HCT116 (cell line): ENCODE measurements around the gene LRRC70. TPM values are rescaled to one million over a fixed set of nuclear protein-coding genes. Genes with fewer than 3 reads are reported as not detected.

Experiments used
- ATAC-seq: fragments of 200-7000 bp; cut with Tn5 transposase; 2 replicates; pipeline ENCODE4 v1.9.1; 2020; ENCODE audit warnings: mild to moderate bottlenecking, moderate library complexity
- BruUV-seq: library from RNA; stranded (reverse); fragments of 400-500 nt; replicated peaks from 2 replicates; lab custom pipeline; 2021; lab: Mats Ljungman, UMichigan
- CTCF ChIA-PET: fragments of 300-600 bp; sonication (Branson Sonifier 250); formaldehyde crosslinking; loops from one replicate; lab custom pipeline; 2021; ENCODE audit warnings: antibody characterized with exemption; lab: Charles Lee
- POLR2A ChIA-PET: fragments of 300-600, 350-600 bp; sonication (Branson Sonifier 250); formaldehyde crosslinking; loops from one replicate; lab custom pipeline; 2021; ENCODE audit warnings: antibody characterized with exemption; lab: Charles Lee
- RAD21 ChIA-PET, 2 experiments: fragments of 300-600 bp; sonication (Branson Sonifier 250); formaldehyde crosslinking; loops; one replicate each; lab custom pipeline; 2023; ENCODE audit warnings: low total read pairs in 2 of 2; ENCODE audit not compliant: uncharacterized antibody in 2 of 2, unreplicated experiment in 2 of 2, low non-redundant PET in 1 of 2; lab: Charles Lee
- DNase-seq: peaks from one replicate; pipeline ENCODE4 v3.0.0-alpha.2; 2010; ENCODE audit warnings: low read depth, low spot score
- H2AFZ ChIP-seq: fragments of 200-600 bp; shearing (Covaris generic), sonication (generic); 2 replicates; pipeline ENCODE4 v1.6.1; 2017; ENCODE audit warnings: low read depth, mixed run types, mixed read lengths, antibody characterized with exemption, low read length; ENCODE audit not compliant: poor library complexity, severe bottlenecking
- H3K27ac ChIP-seq: 2 replicates; pipeline ENCODE4 v1.5.1; 2012; ENCODE audit warnings: low read depth, low read length
- H3K27me3 ChIP-seq: fragments of 200-600 bp; sonication (generic); 2 replicates; pipeline ENCODE4 v1.6.1; 2016; ENCODE audit warnings: mixed run types, low read length, mixed read lengths; ENCODE audit not compliant: insufficient read depth
- H3K36me3 ChIP-seq, 2 experiments: fragments of 200-500 bp in 1 of 2; fragments of 200-600 bp in 1 of 2; sonication (Bioruptor generic) in 1 of 2; sonication (generic) in 1 of 2; 2 replicates each; pipeline versions ENCODE4 v1.5.1 to v1.6.1; 2014 to 2016; ENCODE audit warnings: low read length in 2 of 2, inconsistent platforms in 1 of 2, mixed read lengths in 1 of 2, mixed run types in 1 of 2; ENCODE audit not compliant: insufficient read depth in 2 of 2, control insufficient read depth in 1 of 2
- H3K4me1 ChIP-seq, 2 experiments: fragments of 200-600 bp in 1 of 2; sonication (generic) in 1 of 2; 2 replicates each; pipeline versions ENCODE4 v1.5.1 to v1.6.1; 2012 to 2017; ENCODE audit warnings: low read length in 2 of 2, inconsistent platforms in 1 of 2, mild to moderate bottlenecking in 1 of 2, mixed read lengths in 1 of 2, mixed run types in 1 of 2, moderate library complexity in 1 of 2; ENCODE audit not compliant: insufficient read depth in 2 of 2, control insufficient read depth in 1 of 2
- H3K4me2 ChIP-seq: fragments of 200-600 bp; sonication (generic); 2 replicates; pipeline ENCODE4 v1.6.1; 2017; ENCODE audit warnings: mixed run types, low read length, mixed read lengths
- H3K4me3 ChIP-seq, 2 experiments: fragments of 200-600 bp in 1 of 2; sonication (generic) in 1 of 2; replicated peaks in 1 of 2; 2 replicates each; pipeline ENCODE4 v1.5.1; 2011 to 2016; ENCODE audit warnings: low read length in 2 of 2, control low read depth in 1 of 2, low read depth in 1 of 2, mild to moderate bottlenecking in 1 of 2, mixed read lengths in 1 of 2, mixed run types in 1 of 2
- H3K79me2 ChIP-seq: fragments of 200-600 bp; sonication (generic); 2 replicates; pipeline ENCODE4 v1.6.1; 2017; ENCODE audit warnings: mild to moderate bottlenecking, mixed run types, low read length, moderate library complexity, mixed read lengths; ENCODE audit not compliant: insufficient read depth
- H3K9ac ChIP-seq: fragments of 200-600 bp; sonication (generic); 2 replicates; pipeline ENCODE4 v1.6.1; 2016; ENCODE audit warnings: low read length, mixed read lengths
- H3K9me2 ChIP-seq: fragments of 200-600 bp; sonication (generic), shearing (Covaris generic); 2 replicates; pipeline ENCODE4 v1.6.1; 2017; ENCODE audit warnings: mixed run types, mild to moderate bottlenecking, moderate library complexity; ENCODE audit not compliant: insufficient read depth
- H3K9me3 ChIP-seq, 2 experiments: fragments of 200-500 bp in 1 of 2; fragments of 200-600 bp in 1 of 2; sonication (Bioruptor generic) in 1 of 2; sonication (generic) in 1 of 2; 2 replicates each; pipeline ENCODE4 v1.6.1; 2014 to 2017; ENCODE audit warnings: low read length in 2 of 2, mixed read lengths in 2 of 2, inconsistent platforms in 1 of 2, low read depth in 1 of 2, mild to moderate bottlenecking in 1 of 2, mixed run types in 1 of 2, moderate library complexity in 1 of 2; ENCODE audit not compliant: control insufficient read depth in 1 of 2, insufficient read depth in 1 of 2
- H4K20me1 ChIP-seq: fragments of 200-600 bp; sonication (generic), shearing (Covaris generic); 2 replicates; pipeline ENCODE4 v1.6.1; 2017; ENCODE audit warnings: mixed run types, mild to moderate bottlenecking, moderate library complexity; ENCODE audit not compliant: insufficient read depth
- POLR2AphosphoS5 ChIP-seq: IDR thresholded peaks from 2 replicates; pipeline ENCODE4 v1.6.1; 2011; ENCODE audit warnings: mild to moderate bottlenecking, low read depth, low read length, moderate library complexity
- SIN3A ChIP-seq: IDR thresholded peaks from 2 replicates; pipeline ENCODE4 v1.6.1; 2012; ENCODE audit warnings: low read depth
- ZFX ChIP-seq: fragments of 450-650 bp; IDR thresholded peaks from 2 replicates; pipeline ENCODE4 v1.6.1; 2017
- ZNF274 ChIP-seq: fragments of 200-500 bp; sonication (Bioruptor generic); IDR thresholded peaks from 2 replicates; pipeline ENCODE4 v1.6.1; 2014; ENCODE audit warnings: mild to moderate bottlenecking, low read depth, low read length, inconsistent platforms
- intact Hi-C: fragments of 100-400 bp; cut with micrococcal nuclease; formaldehyde crosslinking; loops from 2 replicates; pipeline ENCODE4 v1.10.0; 2022
- total RNA-seq: library from RNA; stranded (reverse); gene quantifications from one replicate; pipeline ENCODE4 v1.2.1, GENCODE V29; 2021; ENCODE audit not compliant: unreplicated experiment
- TF ChIP-seq, protein P1 (sequence below): IDR thresholded peaks from 2 replicates; pipeline ENCODE4 v1.6.1; 2012; ENCODE audit warnings: low read depth
- TF ChIP-seq, protein P2 (sequence below), 3 experiments: fragments of 200-600 bp in 1 of 3; sonication (generic) in 1 of 3; IDR thresholded peaks in 2 of 3; conservative IDR thresholded peaks in 1 of 3; 2 replicates each; pipeline ENCODE4 v1.5.1; 2012 to 2017; ENCODE audit warnings: low read depth in 2 of 3, low read length in 2 of 3, antibody characterized with exemption in 1 of 3, borderline replicate concordance in 1 of 3, control low read depth in 1 of 3, mild to moderate bottlenecking in 1 of 3, mixed read lengths in 1 of 3, mixed run types in 1 of 3, moderate library complexity in 1 of 3; ENCODE audit not compliant: insufficient read depth in 1 of 3
- TF ChIP-seq, protein P3 (sequence below): IDR thresholded peaks from 2 replicates; pipeline ENCODE4 v1.6.1; 2012

The LRRC70 gene
- total RNA-seq, 1 experiment from 2014 or later = 0.37 TPM

DNA sequence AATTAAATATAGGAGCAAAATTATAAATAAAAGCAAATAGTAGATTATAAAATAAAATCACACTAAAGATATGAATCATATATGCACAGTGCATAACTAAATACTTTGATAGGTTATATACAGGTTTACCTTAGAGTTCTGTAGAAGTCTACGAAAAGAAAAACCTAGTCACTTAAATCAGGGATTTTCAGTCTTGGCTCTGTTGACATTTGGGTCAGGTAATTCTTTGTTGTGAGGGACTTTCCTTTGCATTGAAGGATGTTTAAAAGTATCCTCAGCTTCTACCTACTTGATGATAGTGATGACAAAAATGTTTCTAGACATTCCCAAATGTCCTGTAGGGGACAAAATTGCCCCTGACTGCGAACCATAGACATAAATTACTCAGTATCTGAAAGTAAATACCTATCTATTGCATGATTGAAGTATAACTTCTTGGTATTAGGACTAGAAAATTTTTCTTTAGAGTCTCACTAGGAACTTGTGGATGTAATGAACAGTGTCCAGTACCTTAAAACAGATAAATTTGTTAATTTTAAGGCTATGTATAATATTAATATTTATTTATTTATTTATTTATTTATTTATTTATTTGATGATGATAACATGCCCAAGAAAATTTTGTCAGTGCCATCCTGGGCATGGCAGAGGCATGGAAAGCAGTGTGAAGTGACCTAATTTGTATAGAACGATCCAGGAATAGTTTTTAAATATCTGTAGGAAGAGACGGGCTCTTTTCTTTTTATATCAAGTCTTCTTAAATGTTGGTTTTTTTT lies 44.0 kb upstream of the LRRC70 start:
- H3K9me2 ChIP-seq = no peaks in the 10 kb centered on the region
- no peak overlapping the region for H3K27ac ChIP-seq
- no peaks in the 10 kb centered on the region for H3K79me2 ChIP-seq
- no peak for ATAC-seq
- H3K4me2 ChIP-seq = no peak overlapping the region
- RAD21 ChIA-PET = no interaction called here
- H3K9ac ChIP-seq = no peak overlapping the region
- TF ChIP-seq, protein P1, sequence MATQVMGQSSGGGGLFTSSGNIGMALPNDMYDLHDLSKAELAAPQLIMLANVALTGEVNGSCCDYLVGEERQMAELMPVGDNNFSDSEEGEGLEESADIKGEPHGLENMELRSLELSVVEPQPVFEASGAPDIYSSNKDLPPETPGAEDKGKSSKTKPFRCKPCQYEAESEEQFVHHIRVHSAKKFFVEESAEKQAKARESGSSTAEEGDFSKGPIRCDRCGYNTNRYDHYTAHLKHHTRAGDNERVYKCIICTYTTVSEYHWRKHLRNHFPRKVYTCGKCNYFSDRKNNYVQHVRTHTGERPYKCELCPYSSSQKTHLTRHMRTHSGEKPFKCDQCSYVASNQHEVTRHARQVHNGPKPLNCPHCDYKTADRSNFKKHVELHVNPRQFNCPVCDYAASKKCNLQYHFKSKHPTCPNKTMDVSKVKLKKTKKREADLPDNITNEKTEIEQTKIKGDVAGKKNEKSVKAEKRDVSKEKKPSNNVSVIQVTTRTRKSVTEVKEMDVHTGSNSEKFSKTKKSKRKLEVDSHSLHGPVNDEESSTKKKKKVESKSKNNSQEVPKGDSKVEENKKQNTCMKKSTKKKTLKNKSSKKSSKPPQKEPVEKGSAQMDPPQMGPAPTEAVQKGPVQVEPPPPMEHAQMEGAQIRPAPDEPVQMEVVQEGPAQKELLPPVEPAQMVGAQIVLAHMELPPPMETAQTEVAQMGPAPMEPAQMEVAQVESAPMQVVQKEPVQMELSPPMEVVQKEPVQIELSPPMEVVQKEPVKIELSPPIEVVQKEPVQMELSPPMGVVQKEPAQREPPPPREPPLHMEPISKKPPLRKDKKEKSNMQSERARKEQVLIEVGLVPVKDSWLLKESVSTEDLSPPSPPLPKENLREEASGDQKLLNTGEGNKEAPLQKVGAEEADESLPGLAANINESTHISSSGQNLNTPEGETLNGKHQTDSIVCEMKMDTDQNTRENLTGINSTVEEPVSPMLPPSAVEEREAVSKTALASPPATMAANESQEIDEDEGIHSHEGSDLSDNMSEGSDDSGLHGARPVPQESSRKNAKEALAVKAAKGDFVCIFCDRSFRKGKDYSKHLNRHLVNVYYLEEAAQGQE = no peak
- TF ChIP-seq, protein P2, sequence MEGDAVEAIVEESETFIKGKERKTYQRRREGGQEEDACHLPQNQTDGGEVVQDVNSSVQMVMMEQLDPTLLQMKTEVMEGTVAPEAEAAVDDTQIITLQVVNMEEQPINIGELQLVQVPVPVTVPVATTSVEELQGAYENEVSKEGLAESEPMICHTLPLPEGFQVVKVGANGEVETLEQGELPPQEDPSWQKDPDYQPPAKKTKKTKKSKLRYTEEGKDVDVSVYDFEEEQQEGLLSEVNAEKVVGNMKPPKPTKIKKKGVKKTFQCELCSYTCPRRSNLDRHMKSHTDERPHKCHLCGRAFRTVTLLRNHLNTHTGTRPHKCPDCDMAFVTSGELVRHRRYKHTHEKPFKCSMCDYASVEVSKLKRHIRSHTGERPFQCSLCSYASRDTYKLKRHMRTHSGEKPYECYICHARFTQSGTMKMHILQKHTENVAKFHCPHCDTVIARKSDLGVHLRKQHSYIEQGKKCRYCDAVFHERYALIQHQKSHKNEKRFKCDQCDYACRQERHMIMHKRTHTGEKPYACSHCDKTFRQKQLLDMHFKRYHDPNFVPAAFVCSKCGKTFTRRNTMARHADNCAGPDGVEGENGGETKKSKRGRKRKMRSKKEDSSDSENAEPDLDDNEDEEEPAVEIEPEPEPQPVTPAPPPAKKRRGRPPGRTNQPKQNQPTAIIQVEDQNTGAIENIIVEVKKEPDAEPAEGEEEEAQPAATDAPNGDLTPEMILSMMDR (IDR thresholded peaks at IDR 0.05 in 2 of 3, conservative IDR thresholded peaks at IDR 0.05 in 1 of 3; ENCODE audit: borderline replicate concordance in 1 of 3, insufficient read depth in 1 of 3, low read depth in 2 of 3, low read length in 2 of 3) = no peak
- no peak for TF ChIP-seq POLR2AphosphoS5
- TF ChIP-seq ZFX = no peak
- TF ChIP-seq, protein P3, sequence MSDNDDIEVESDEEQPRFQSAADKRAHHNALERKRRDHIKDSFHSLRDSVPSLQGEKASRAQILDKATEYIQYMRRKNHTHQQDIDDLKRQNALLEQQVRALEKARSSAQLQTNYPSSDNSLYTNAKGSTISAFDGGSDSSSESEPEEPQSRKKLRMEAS = no peak
- no peak for TF ChIP-seq SIN3A
- TF ChIP-seq ZNF274 = no peak
- TF ChIP-seq, all 23 proteins: peak for 0
- 0 out of 4 replicates have a peak, but pooled peaks cover 0 to 8% of the 10 kb centered on the region in 2 experiments for H3K36me3 ChIP-seq
- BruUV-seq = no TSS peak
- POLR2A ChIA-PET = no interaction called here
- H2AFZ ChIP-seq = no peak overlapping the region
- H3K9me3 ChIP-seq = no peaks in the 10 kb centered on the region
- intact Hi-C loops = no loop called here
- CTCF ChIA-PET = no interaction called here
- no peaks in the 10 kb centered on the region; the same call in 1 of the 2 replicates for H4K20me1 ChIP-seq
- no peak for DNase-seq
- no peaks in the 10 kb centered on the region for H3K27me3 ChIP-seq
- no peak overlapping the region for H3K4me3 ChIP-seq
- no peaks in the 10 kb centered on the region for H3K4me1 ChIP-seq
